WTC11 (cell line): ENCODE data around the gene BCORL1. TPM values are rescaled to one million over a fixed set of nuclear protein-coding genes. Genes with fewer than 3 reads are reported as not detected.
A peak's percentile ranks its signal among the peaks of the same experiment; 100 is the strongest.

Experiments
- ATAC-seq: fragments of 200-7000 bp; cut with Tn5 transposase; 2 replicates; pipeline ENCODE4 v1.10.0; 2021; ENCODE audit warnings: mild to moderate bottlenecking, moderate library complexity
- CTCF ChIA-PET: fragments of 300-600 bp; sonication (Branson Sonifier 250); formaldehyde crosslinking; loops from one replicate; lab custom pipeline; 2021; ENCODE audit warnings: antibody characterized with exemption; lab: Charles Lee
- POLR2A ChIA-PET: fragments of 350-600 bp; sonication (Branson Sonifier 250); formaldehyde crosslinking; loops from one replicate; lab custom pipeline; 2021; ENCODE audit warnings: antibody characterized with exemption; lab: Charles Lee
- DNase-seq: peaks from one replicate; pipeline ENCODE4 v3.0.0; 2021; ENCODE audit warnings: low spot score
- H3K27ac Mint-ChIP-seq: 2 replicates; pipeline ENCODE4 v1.8.0; 2021; ENCODE audit warnings: mixed read lengths
- H3K27me3 Mint-ChIP-seq: 2 replicates; pipeline ENCODE4 v1.8.0; 2021; ENCODE audit warnings: low read depth, mild to moderate bottlenecking, moderate library complexity, mixed read lengths
- H3K36me3 Mint-ChIP-seq: 2 replicates; pipeline ENCODE4 v1.8.0; 2021; ENCODE audit warnings: mixed read lengths
- H3K4me1 Mint-ChIP-seq: 2 replicates; pipeline ENCODE4 v1.8.0; 2022; ENCODE audit warnings: mixed read lengths
- H3K4me3 Mint-ChIP-seq: 2 replicates; pipeline ENCODE4 v1.8.0; 2021; ENCODE audit warnings: mild to moderate bottlenecking, moderate library complexity, mixed read lengths
- H3K9me3 Mint-ChIP-seq: 2 replicates; pipeline ENCODE4 v1.8.0; 2021; ENCODE audit warnings: mixed read lengths
- AFF4 ChIP-seq: sonication (generic); formaldehyde crosslinking; IDR thresholded peaks from 2 replicates; pipeline ENCODE4 v1.8.1; 2023; ENCODE audit warnings: mild to moderate bottlenecking, missing genetic modification reagents, borderline replicate concordance
- ATF6 ChIP-seq: sonication (generic); formaldehyde crosslinking; IDR thresholded peaks from 2 replicates; pipeline ENCODE4 v1.8.1; 2023; ENCODE audit warnings: mild to moderate bottlenecking, missing genetic modification reagents
- CBFB ChIP-seq: sonication (generic); formaldehyde crosslinking; IDR thresholded peaks from 2 replicates; pipeline ENCODE4 v1.8.1; 2022; ENCODE audit warnings: mild to moderate bottlenecking, low read depth, missing genetic modification reagents
- E2F1 ChIP-seq: sonication (generic); formaldehyde crosslinking; IDR thresholded peaks from 2 replicates; pipeline ENCODE4 v1.8.0; 2022; ENCODE audit warnings: mild to moderate bottlenecking, missing genetic modification reagents
- ERG ChIP-seq: fragments of 250-450 bp; sonication (Bioruptor Pico); IDR thresholded peaks from 2 replicates; pipeline ENCODE4 v1.8.0; 2021; ENCODE audit warnings: mild to moderate bottlenecking
- ETV6 ChIP-seq: sonication (generic); formaldehyde crosslinking; IDR thresholded peaks from 2 replicates; pipeline ENCODE4 v1.8.1; 2022; ENCODE audit warnings: mild to moderate bottlenecking, missing genetic modification reagents
- FOXK1 ChIP-seq: sonication (generic); formaldehyde crosslinking; IDR thresholded peaks from 2 replicates; pipeline ENCODE4 v1.8.0; 2022; ENCODE audit warnings: mild to moderate bottlenecking, moderate library complexity, missing genetic modification reagents
- FOXP1 ChIP-seq: sonication (generic); formaldehyde crosslinking; IDR thresholded peaks from 2 replicates; pipeline ENCODE4 v1.8.0; 2022; ENCODE audit warnings: missing genetic modification reagents, mild to moderate bottlenecking, moderate library complexity, borderline replicate concordance
- IRF1 ChIP-seq: sonication (generic); formaldehyde crosslinking; IDR thresholded peaks from 2 replicates; pipeline ENCODE4 v1.8.0; 2023; ENCODE audit warnings: missing genetic modification reagents
- NFE2L1 ChIP-seq: sonication (generic); formaldehyde crosslinking; IDR thresholded peaks from 2 replicates; pipeline ENCODE4 v1.8.1; 2023; ENCODE audit warnings: missing genetic modification reagents
- NFYB ChIP-seq: sonication (generic); formaldehyde crosslinking; conservative IDR thresholded peaks from 2 replicates; pipeline ENCODE4 v1.8.0; 2022; ENCODE audit warnings: low read depth, missing genetic modification reagents
- SMAD3 ChIP-seq: sonication (generic); formaldehyde crosslinking; IDR thresholded peaks from 2 replicates; pipeline ENCODE4 v1.8.0; 2022; ENCODE audit warnings: missing genetic modification reagents, mild to moderate bottlenecking, borderline replicate concordance
- SMAD4 ChIP-seq: sonication (generic); formaldehyde crosslinking; IDR thresholded peaks from 2 replicates; pipeline ENCODE4 v1.8.0; 2022; ENCODE audit warnings: mild to moderate bottlenecking, missing genetic modification reagents
- ZMAT4 ChIP-seq: fragments of 250-450 bp; sonication (Bioruptor Pico); IDR thresholded peaks from 2 replicates; pipeline ENCODE4 v1.9.0; 2021; ENCODE audit warnings: mild to moderate bottlenecking
- ZNF263 ChIP-seq: sonication (generic); formaldehyde crosslinking; IDR thresholded peaks from 2 replicates; pipeline ENCODE4 v1.8.1; 2022; ENCODE audit warnings: low read depth, mild to moderate bottlenecking, moderate library complexity, missing genetic modification reagents
- ZNF317 ChIP-seq: sonication (generic); formaldehyde crosslinking; IDR thresholded peaks from 2 replicates; pipeline ENCODE4 v1.8.1; 2023; ENCODE audit warnings: low read depth, mild to moderate bottlenecking, moderate library complexity, missing genetic modification reagents, borderline replicate concordance
- total RNA-seq: library from RNA; stranded (reverse); gene quantifications from 3 replicates; pipeline ENCODE4 v1.2.3, GENCODE V29; 2021
- TF ChIP-seq, protein P1 (sequence below): fragments of 250-450 bp; sonication (Bioruptor Pico); IDR thresholded peaks from 2 replicates; pipeline ENCODE4 v2.1.2; 2022; ENCODE audit warnings: mild to moderate bottlenecking, moderate library complexity
- TF ChIP-seq, protein P2 (sequence below): sonication (generic); formaldehyde crosslinking; IDR thresholded peaks from 2 replicates; pipeline ENCODE4 v1.8.0; 2023; ENCODE audit warnings: mild to moderate bottlenecking, missing genetic modification reagents

The BCORL1 gene
- total RNA-seq, 1 experiment from 2014 or later: 12.0 TPM

- Mint-ChIP-seq H3K4me1 (peaks cover 42% of the 10 kb centered on the region), H3K27me3 (peaks cover 95% of the 10 kb centered on the region), H3K27ac (no peak overlapping the region), H3K9me3 (no peaks in the 10 kb centered on the region), H3K4me3 (peak overlapping the region; percentile 66), H3K36me3 (no peaks in the 10 kb centered on the region)
- TF ChIP-seq SMAD4: no peak
- TF ChIP-seq, protein P1, sequence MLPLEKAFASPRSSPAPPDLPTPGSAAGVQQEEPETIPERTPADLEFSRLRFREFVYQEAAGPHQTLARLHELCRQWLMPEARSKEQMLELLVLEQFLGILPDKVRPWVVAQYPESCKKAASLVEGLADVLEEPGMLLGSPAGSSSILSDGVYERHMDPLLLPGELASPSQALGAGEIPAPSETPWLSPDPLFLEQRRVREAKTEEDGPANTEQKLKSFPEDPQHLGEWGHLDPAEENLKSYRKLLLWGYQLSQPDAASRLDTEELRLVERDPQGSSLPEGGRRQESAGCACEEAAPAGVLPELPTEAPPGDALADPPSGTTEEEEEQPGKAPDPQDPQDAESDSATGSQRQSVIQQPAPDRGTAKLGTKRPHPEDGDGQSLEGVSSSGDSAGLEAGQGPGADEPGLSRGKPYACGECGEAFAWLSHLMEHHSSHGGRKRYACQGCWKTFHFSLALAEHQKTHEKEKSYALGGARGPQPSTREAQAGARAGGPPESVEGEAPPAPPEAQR (CRISPR knock-in tag): no peak
- TF ChIP-seq ZNF317: no peak
- TF ChIP-seq CBFB (CRISPR knock-in tag): no peak
- no peak for TF ChIP-seq NFYB
- no peak for TF ChIP-seq ERG (CRISPR knock-in tag)
- TF ChIP-seq, protein P2, sequence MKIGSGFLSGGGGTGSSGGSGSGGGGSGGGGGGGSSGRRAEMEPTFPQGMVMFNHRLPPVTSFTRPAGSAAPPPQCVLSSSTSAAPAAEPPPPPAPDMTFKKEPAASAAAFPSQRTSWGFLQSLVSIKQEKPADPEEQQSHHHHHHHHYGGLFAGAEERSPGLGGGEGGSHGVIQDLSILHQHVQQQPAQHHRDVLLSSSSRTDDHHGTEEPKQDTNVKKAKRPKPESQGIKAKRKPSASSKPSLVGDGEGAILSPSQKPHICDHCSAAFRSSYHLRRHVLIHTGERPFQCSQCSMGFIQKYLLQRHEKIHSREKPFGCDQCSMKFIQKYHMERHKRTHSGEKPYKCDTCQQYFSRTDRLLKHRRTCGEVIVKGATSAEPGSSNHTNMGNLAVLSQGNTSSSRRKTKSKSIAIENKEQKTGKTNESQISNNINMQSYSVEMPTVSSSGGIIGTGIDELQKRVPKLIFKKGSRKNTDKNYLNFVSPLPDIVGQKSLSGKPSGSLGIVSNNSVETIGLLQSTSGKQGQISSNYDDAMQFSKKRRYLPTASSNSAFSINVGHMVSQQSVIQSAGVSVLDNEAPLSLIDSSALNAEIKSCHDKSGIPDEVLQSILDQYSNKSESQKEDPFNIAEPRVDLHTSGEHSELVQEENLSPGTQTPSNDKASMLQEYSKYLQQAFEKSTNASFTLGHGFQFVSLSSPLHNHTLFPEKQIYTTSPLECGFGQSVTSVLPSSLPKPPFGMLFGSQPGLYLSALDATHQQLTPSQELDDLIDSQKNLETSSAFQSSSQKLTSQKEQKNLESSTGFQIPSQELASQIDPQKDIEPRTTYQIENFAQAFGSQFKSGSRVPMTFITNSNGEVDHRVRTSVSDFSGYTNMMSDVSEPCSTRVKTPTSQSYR (CRISPR knock-in tag): no peak
- TF ChIP-seq FOXP1: no peak
- TF ChIP-seq NFE2L1: no peak
- TF ChIP-seq E2F1 (CRISPR knock-in tag): no peak
- no peak for TF ChIP-seq ZMAT4 (CRISPR knock-in tag)
- TF ChIP-seq IRF1 (CRISPR knock-in tag): no peak
- no peak for TF ChIP-seq SMAD3
- TF ChIP-seq FOXK1 (CRISPR knock-in tag): no peak
- no peak for TF ChIP-seq ZNF263
- no peak for TF ChIP-seq AFF4 (CRISPR knock-in tag)
- TF ChIP-seq ETV6 (CRISPR knock-in tag): no peak
- no peak for TF ChIP-seq ATF6 (CRISPR knock-in tag)
- CTCF ChIA-PET: interaction anchor here (1.5 to 3.2 kb wide), 4 partner anchors 21 to 103 kb away, joined by 5 to 11 read pairs (median 7); no protein-coding TSS in a partner anchor
- DNase-seq (no peak), ATAC-seq (no peak)
- POLR2A ChIA-PET: interaction anchor here (1.7 kb wide), 1 partner anchor 27 kb away, joined by 5 read pairs; no protein-coding TSS in a partner anchor
Observed at GRCh38 chrX:129958083-129958465, 24.4 kb upstream of the BCORL1 start.
